GM23338 (cell line): ENCODE measurements around the gene CAMTA1. TPM values are rescaled to one million over a fixed set of nuclear protein-coding genes. Genes with fewer than 3 reads are reported as not detected.

ENCODE experiments used
- ATAC-seq: fragments of 200-7000 bp; cut with Tn5 transposase; 3 replicates; pipeline ENCODE4 v1.9.1; 2020
- DNase-seq: peaks from one replicate; pipeline ENCODE4 v3.0.0-alpha.2; 2015; ENCODE audit warnings: low spot score
- H2AFZ ChIP-seq: fragments of 200-600 bp; sonication (generic); 2 replicates; pipeline ENCODE4 v1.8.0; 2016; ENCODE audit warnings: antibody characterized with exemption, mild to moderate bottlenecking, moderate library complexity
- H3F3A ChIP-seq: fragments of 200-600 bp; sonication (generic); replicated peaks from 2 replicates; pipeline ENCODE4 v1.8.0; 2017; ENCODE audit warnings: antibody characterized with exemption, mixed run types, low read depth
- H3K27ac ChIP-seq: fragments of 200-600 bp; sonication (generic); 2 replicates; pipeline ENCODE4 v1.6.1; 2016; ENCODE audit warnings: low read depth
- H3K27me3 ChIP-seq: fragments of 200-600 bp; sonication (generic); 2 replicates; pipeline ENCODE4 v1.8.0; 2016; ENCODE audit warnings: mild to moderate bottlenecking, mixed run types, moderate library complexity; ENCODE audit not compliant: insufficient read depth
- H3K36me3 ChIP-seq: fragments of 200-600 bp; sonication (generic); 2 replicates; pipeline ENCODE4 v1.8.0; 2016; ENCODE audit warnings: mild to moderate bottlenecking; ENCODE audit not compliant: insufficient read depth
- H3K4me1 ChIP-seq: fragments of 200-600 bp; sonication (generic); 2 replicates; pipeline ENCODE4 v1.8.0; 2016; ENCODE audit warnings: mild to moderate bottlenecking, moderate library complexity; ENCODE audit not compliant: insufficient read depth
- H3K4me2 ChIP-seq: fragments of 200-600 bp; sonication (generic); 2 replicates; pipeline ENCODE4 v1.7.1; 2017; ENCODE audit warnings: mixed run types
- H3K4me3 ChIP-seq: fragments of 200-600 bp; sonication (generic); 2 replicates; pipeline ENCODE4 v1.6.1; 2016; ENCODE audit warnings: mixed run types
- H3K79me2 ChIP-seq: fragments of 200-600 bp; sonication (generic); replicated peaks from 2 replicates; pipeline ENCODE4 v1.8.0; 2017; ENCODE audit warnings: mild to moderate bottlenecking; ENCODE audit not compliant: insufficient read depth
- H3K9me2 ChIP-seq: fragments of 200-600 bp; sonication (generic); 2 replicates; pipeline ENCODE4 v1.8.0; 2017; ENCODE audit not compliant: insufficient read depth
- H4K20me1 ChIP-seq: fragments of 200-600 bp; sonication (generic); replicated peaks from 2 replicates; pipeline ENCODE4 v1.8.0; 2017; ENCODE audit warnings: mild to moderate bottlenecking; ENCODE audit not compliant: insufficient read depth
- H3K27ac Mint-ChIP-seq: 2 replicates; pipeline ENCODE4 v1.8.0; 2020; ENCODE audit warnings: inconsistent platforms, mild to moderate bottlenecking, moderate library complexity, mixed read lengths
- H3K27me3 Mint-ChIP-seq: 3 replicates; pipeline ENCODE4 v1.8.0; 2022; ENCODE audit warnings: low read depth, mild to moderate bottlenecking, moderate library complexity, mixed read lengths, inconsistent platforms; ENCODE audit not compliant: insufficient read depth, poor library complexity
- H3K36me3 Mint-ChIP-seq: 3 replicates; pipeline ENCODE4 v1.8.0; 2021; ENCODE audit warnings: low read depth, mild to moderate bottlenecking, inconsistent platforms, moderate library complexity, mixed read lengths
- H3K4me1 Mint-ChIP-seq: 3 replicates; pipeline ENCODE4 v1.8.0; 2020; ENCODE audit warnings: mild to moderate bottlenecking, inconsistent platforms, mixed read lengths
- H3K4me3 Mint-ChIP-seq: 3 replicates; pipeline ENCODE4 v1.8.0; 2021; ENCODE audit warnings: moderate library complexity, mild to moderate bottlenecking, inconsistent platforms, mixed read lengths
- H3K9me3 Mint-ChIP-seq: 3 replicates; pipeline ENCODE4 v1.8.0; 2020; ENCODE audit warnings: moderate library complexity, mild to moderate bottlenecking, inconsistent platforms, mixed read lengths
- CREB1 ChIP-seq: fragments of 250-450 bp; sonication (Bioruptor Pico); IDR thresholded peaks from 2 replicates; pipeline ENCODE4 v1.5.0; 2020; ENCODE audit warnings: low read depth, mild to moderate bottlenecking, moderate library complexity
- CTCF ChIP-seq, 2 experiments: fragments of 200-600 bp in 1 of 2; sonication (generic) in 1 of 2; conservative IDR thresholded peaks; 2 replicates each; pipeline versions ENCODE4 v1.5.1 to v1.6.1; 2016 to 2017; ENCODE audit warnings: antibody characterized with exemption in 2 of 2, low read depth in 2 of 2, mild to moderate bottlenecking in 2 of 2, moderate library complexity in 1 of 2
- ETS1 ChIP-seq: IDR thresholded peaks from 2 replicates; pipeline ENCODE4 v1.6.1; 2016; ENCODE audit warnings: antibody characterized with exemption
- EZH2 ChIP-seq: fragments of 200-600 bp; sonication (generic); IDR thresholded peaks from one replicate; pipeline ENCODE4 v1.8.0; 2017; ENCODE audit warnings: antibody characterized with exemption, mild to moderate bottlenecking, low read depth; ENCODE audit not compliant: unreplicated experiment
- EZH2phosphoT487 ChIP-seq: fragments of 200-600 bp; sonication (generic); IDR thresholded peaks from one replicate; pipeline ENCODE4 v1.8.1; 2018; ENCODE audit warnings: antibody characterized with exemption; ENCODE audit not compliant: unreplicated experiment
- JUNB ChIP-seq: IDR thresholded peaks from one replicate; pipeline ENCODE4 v1.6.1; 2016; ENCODE audit warnings: antibody characterized with exemption; ENCODE audit not compliant: unreplicated experiment
- NANOG ChIP-seq: IDR thresholded peaks from 2 replicates; pipeline ENCODE4 v1.6.1; 2016; ENCODE audit warnings: antibody characterized with exemption, borderline replicate concordance
- POLR2AphosphoS5 ChIP-seq: IDR thresholded peaks from 2 replicates; pipeline ENCODE4 v1.6.1; 2016; ENCODE audit warnings: antibody characterized with exemption, low read depth
- REST ChIP-seq: IDR thresholded peaks from one replicate; pipeline ENCODE4 v1.6.1; 2018; ENCODE audit warnings: antibody characterized with exemption; ENCODE audit not compliant: unreplicated experiment
- STAT1 ChIP-seq: IDR thresholded peaks from one replicate; pipeline ENCODE4 v1.6.1; 2016; ENCODE audit warnings: antibody characterized with exemption; ENCODE audit not compliant: unreplicated experiment
- ZNF114 ChIP-seq: fragments of 250-450 bp; sonication (Bioruptor Pico); IDR thresholded peaks from 2 replicates; pipeline ENCODE4 v1.5.0; 2020; ENCODE audit warnings: mild to moderate bottlenecking, moderate library complexity
- ZNF331 ChIP-seq: fragments of 250-450 bp; sonication (Bioruptor Pico); IDR thresholded peaks from 2 replicates; pipeline ENCODE4 v1.5.0; 2020; ENCODE audit warnings: low read depth, mild to moderate bottlenecking, moderate library complexity
- ZNF462 ChIP-seq: fragments of 250-450 bp; sonication (Bioruptor Pico); IDR thresholded peaks from 2 replicates; pipeline ENCODE4 v1.5.0; 2020; ENCODE audit warnings: mild to moderate bottlenecking, moderate library complexity
- polyA plus RNA-seq: library from polyadenylated mRNA; unstranded; fragments of >200 nt; fragmentation: Nextera tagmentation; extraction: Ambion mirVana; gene quantifications from 2 replicates; pipeline ENCODE4 v1.2.1, GENCODE V29; 2016
- total RNA-seq: library from RNA; depleted of rRNA; stranded (reverse); fragments of >200 nt; shearing (Covaris generic); gene quantifications from 2 replicates; pipeline ENCODE4 v1.2.3, GENCODE V29; 2014

Gene CAMTA1
- total and polyA plus RNA-seq, 2 experiments from 2014 or later = 115 to 519 TPM

GRCh38 chr1:7098641-7099040, 313.4 kb downstream of the CAMTA1 start:
- H3K4me3 Mint-ChIP-seq = no peak overlapping the region
- DNase-seq (no peak), ATAC-seq (no peak)
- H3K27me3 Mint-ChIP-seq = peaks cover 3% of the 10 kb centered on the region
- Histone ChIP-seq H3K27me3 (no peaks in the 10 kb centered on the region), H3K36me3 (no peaks in the 10 kb centered on the region), H3F3A (peaks cover 5% of the 10 kb centered on the region), H3K27ac (no peak overlapping the region), H3K9me2 (no peaks in the 10 kb centered on the region), H2AFZ (no peak overlapping the region), H3K4me1 (no peaks in the 10 kb centered on the region), H3K79me2 (no peaks in the 10 kb centered on the region), H3K4me3 (no peak overlapping the region), H4K20me1 (no peaks in the 10 kb centered on the region), H3K4me2 (no peak overlapping the region)
- peaks cover 8% of the 10 kb centered on the region; the same call in 2 of the 3 replicates for H3K4me1 Mint-ChIP-seq
- H3K9me3 Mint-ChIP-seq = no peaks in the 10 kb centered on the region
- TF ChIP-seq EZH2phosphoT487 = no peak
- TF ChIP-seq ZNF331 (CRISPR knock-in tag) = no peak
- TF ChIP-seq EZH2 = no peak
- no peak for TF ChIP-seq POLR2AphosphoS5
- TF ChIP-seq NANOG = no peak
- TF ChIP-seq ZNF462 (CRISPR knock-in tag) = no peak
- no peak for TF ChIP-seq STAT1
- no peak for TF ChIP-seq ZNF114 (CRISPR knock-in tag)
- no peak for TF ChIP-seq CREB1 (CRISPR knock-in tag)
- TF ChIP-seq ETS1 = no peak
- TF ChIP-seq CTCF (conservative IDR thresholded peaks at IDR 0.05; ENCODE audit: low read depth in 2 of 2) = no peak
- TF ChIP-seq REST = no peak
- no peak for TF ChIP-seq JUNB
- no peak overlapping the region for H3K27ac Mint-ChIP-seq
- no peaks in the 10 kb centered on the region for H3K36me3 Mint-ChIP-seq
